CD8-positive, alpha-beta memory T cell (primary cell): ENCODE data around the gene TRAF2. TPM values are rescaled to one million over a fixed set of nuclear protein-coding genes. Genes with fewer than 3 reads are reported as not detected.

Experiments
- CTCF ChIA-PET: fragments of 350-600 bp; sonication (Branson Sonifier 250); formaldehyde crosslinking; loops from one replicate; lab custom pipeline; 2021; ENCODE audit warnings: antibody characterized with exemption; lab: Charles Lee
- POLR2A ChIA-PET: fragments of 350-600 bp; sonication (Branson Sonifier 250); formaldehyde crosslinking; loops from one replicate; lab custom pipeline; 2021; ENCODE audit warnings: antibody characterized with exemption; lab: Charles Lee
- DNase-seq, 5 donors: peaks; one replicate each; pipeline versions ENCODE4 v3.0.0 to v3.0.0-alpha.2; 2020 to 2022; ENCODE audit warnings: mixed read lengths in 1 of 5
- H3K27ac ChIP-seq: one replicate; pipeline ENCODE4 v1.7.0; 2013; ENCODE audit warnings: low read depth, mild to moderate bottlenecking, low read length, moderate library complexity
- H3K27me3 ChIP-seq: 2 replicates; pipeline ENCODE4 v1.7.0; 2013; ENCODE audit warnings: low read length, mild to moderate bottlenecking; ENCODE audit not compliant: insufficient read depth, poor library complexity, severe bottlenecking
- H3K36me3 ChIP-seq: 2 replicates; pipeline ENCODE4 v1.7.0; 2013; ENCODE audit warnings: mild to moderate bottlenecking, low read length, moderate library complexity; ENCODE audit not compliant: insufficient read depth
- H3K4me1 ChIP-seq: 2 replicates; pipeline ENCODE4 v1.7.0; 2013; ENCODE audit warnings: mild to moderate bottlenecking, low read length, moderate library complexity; ENCODE audit not compliant: insufficient read depth
- H3K4me3 ChIP-seq: 2 replicates; pipeline ENCODE4 v1.7.0; 2013; ENCODE audit warnings: mild to moderate bottlenecking, low read length
- H3K9me3 ChIP-seq: 2 replicates; pipeline ENCODE4 v1.7.0; 2013; ENCODE audit warnings: mild to moderate bottlenecking, low read length
- H3K27ac Mint-ChIP-seq, 8 donors: one replicate each; pipeline ENCODE4 v1.8.0; 2020 to 2021; ENCODE audit warnings: mixed read lengths in 8 of 8, mild to moderate bottlenecking in 6 of 8, inconsistent platforms in 3 of 8, moderate library complexity in 3 of 8
- H3K27me3 Mint-ChIP-seq, 2 donors: one replicate each; pipeline ENCODE4 v1.8.0; 2020 to 2021; ENCODE audit warnings: mixed read lengths in 2 of 2, mild to moderate bottlenecking in 1 of 2, moderate library complexity in 1 of 2
- H3K36me3 Mint-ChIP-seq, 3 donors: one replicate each; pipeline ENCODE4 v1.8.0; 2020 to 2021; ENCODE audit warnings: mixed read lengths in 3 of 3, inconsistent platforms in 1 of 3, mild to moderate bottlenecking in 1 of 3
- H3K4me1 Mint-ChIP-seq, 3 donors: one replicate each; pipeline ENCODE4 v1.8.0; 2020 to 2021; ENCODE audit warnings: mixed read lengths in 3 of 3, inconsistent platforms in 1 of 3, mild to moderate bottlenecking in 1 of 3
- H3K4me3 Mint-ChIP-seq, 7 donors: one replicate each; pipeline ENCODE4 v1.8.0; 2020 to 2021; ENCODE audit warnings: mixed read lengths in 7 of 7, mild to moderate bottlenecking in 6 of 7, moderate library complexity in 4 of 7, inconsistent platforms in 2 of 7
- H3K9me3 Mint-ChIP-seq, 5 donors: one replicate each; pipeline ENCODE4 v1.8.0; 2020 to 2022; ENCODE audit warnings: mixed read lengths in 5 of 5, mild to moderate bottlenecking in 3 of 5, moderate library complexity in 2 of 5, inconsistent platforms in 1 of 5
- polyA plus RNA-seq: library from polyadenylated mRNA; unstranded; fragments of 300-500 nt; fragmentation: Illumina TruSeq; gene quantifications from one replicate; pipeline ENCODE4 v1.2.3, GENCODE V29; 2021
- total RNA-seq, 2 experiments: library from RNA; stranded (reverse); gene quantifications; one replicate each; pipeline ENCODE4 v1.2.3, GENCODE V29; 2021

TRAF2 gene
- total and polyA plus RNA-seq, 3 experiments from 2014 or later, result 23.1 to 60.5 (median 53.2) TPM

DNA sequence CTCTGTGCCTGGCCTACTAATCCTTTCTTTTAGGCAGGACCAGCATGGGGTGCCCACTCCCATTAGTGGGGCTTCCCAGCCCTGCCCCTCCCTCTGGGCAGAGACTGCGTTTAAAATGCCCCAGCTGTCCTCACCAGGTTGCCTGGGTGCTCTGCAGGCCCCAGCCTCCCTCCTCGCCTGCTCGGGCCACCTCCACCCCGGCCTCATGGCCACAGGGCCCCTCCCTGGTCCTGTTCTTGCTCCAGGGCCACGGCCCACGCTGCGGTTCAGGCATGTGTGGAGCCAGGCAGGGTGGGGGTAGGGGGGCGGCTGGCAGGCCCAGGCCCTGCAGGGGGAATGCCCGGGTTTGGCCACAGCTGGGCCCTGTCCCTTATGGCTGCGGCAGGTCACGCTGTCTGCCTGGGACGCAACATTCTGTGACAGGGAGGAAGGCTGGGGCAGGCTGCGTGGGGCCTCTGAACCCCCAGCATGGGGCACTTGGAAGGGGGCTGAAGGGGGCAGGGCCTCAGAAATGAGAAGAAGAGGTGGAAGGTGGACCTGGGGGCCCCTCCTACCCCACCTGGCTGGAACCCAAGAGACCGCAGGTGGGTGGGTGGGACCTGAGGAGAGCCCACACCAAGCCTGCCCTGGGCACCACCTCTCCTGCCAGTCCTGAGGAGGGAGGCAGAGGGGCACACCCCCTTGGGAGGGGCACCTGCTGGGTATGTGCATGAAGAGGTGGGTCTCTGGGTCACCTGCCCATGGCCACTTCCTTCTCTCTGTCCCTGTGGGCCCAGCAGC, 65.4 kb downstream of the TRAF2 start, which contains the start of gene LCN12:
Gene LCN12 (plus strand): TSS at position 733 of the 780 bp plus-strand sequence. CDS start 55 bp downstream, outside the sequence.
- Histone ChIP-seq H3K9me3 (no peaks in the 10 kb centered on the region), H3K4me1 (peaks cover 6% of the 10 kb centered on the region), H3K4me3 (no peak within 1 kb of the TSS), H3K27me3 (no peaks in the 10 kb centered on the region), H3K36me3 (no peaks in the 10 kb centered on the region), H3K27ac (no peak within 1 kb of the TSS)
- peaks cover 7 to 43% (median 12%) of the 10 kb centered on the region in 3 donors for H3K4me1 Mint-ChIP-seq
- ChIA-PET CTCF (interaction anchor here (1.2 to 8.7 kb wide), 4 partner anchors 8 to 83 kb away, joined by 3 to 159 read pairs (median 4); partner anchors contain the start of genes FUT7 and PTGDS), POLR2A (interaction anchor here (0.5 to 1.0 kb wide), 2 partner anchors 8 to 15 kb away, joined by 3 to 4 read pairs; no protein-coding TSS in a partner anchor)
- no peaks in the 10 kb centered on the region for H3K27me3 Mint-ChIP-seq
- DNase-seq, result no peak
- peaks cover 0 to 8% (median 0%) of the 10 kb centered on the region in 3 donors for H3K36me3 Mint-ChIP-seq
- H3K4me3 Mint-ChIP-seq, result peak within 1 kb of the TSS in 2 of 7 donors; percentile 11 to 83
- peak within 1 kb of the TSS in 6 of 8 donors; percentile 17 to 82 (median 48) for H3K27ac Mint-ChIP-seq
- H3K9me3 Mint-ChIP-seq, result peaks cover 0 to 4% (median 2%) of the 10 kb centered on the region in 5 donors

DNA sequence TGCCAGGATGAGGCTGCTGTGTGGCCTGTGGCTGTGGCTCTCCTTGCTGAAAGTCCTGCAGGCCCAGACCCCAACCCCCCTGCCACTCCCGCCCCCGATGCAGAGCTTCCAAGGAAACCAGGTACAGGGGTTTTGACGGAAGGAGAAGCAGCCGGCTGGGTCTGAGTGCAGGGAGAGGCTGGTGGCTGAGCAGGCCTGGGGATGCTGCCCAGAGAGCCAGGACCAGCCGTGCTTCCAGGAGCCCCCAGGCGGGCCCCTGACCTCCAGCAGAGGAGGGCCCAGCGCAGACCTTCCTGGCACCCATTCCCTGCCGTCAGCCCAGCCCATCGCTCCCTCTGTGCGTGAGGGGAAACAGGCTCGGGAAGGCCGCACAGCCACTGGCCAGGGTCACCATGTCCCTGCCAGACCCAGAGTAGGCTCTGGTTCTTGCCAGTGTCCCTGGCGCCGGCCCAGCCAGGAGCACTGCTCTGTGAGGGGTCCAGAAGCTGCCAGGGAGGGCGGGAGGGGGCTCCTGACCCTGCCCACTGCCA, 66.1 kb downstream of the TRAF2 start:
- H3K36me3 Mint-ChIP-seq, result peaks cover 0 to 9% (median 0%) of the 10 kb centered on the region in 3 donors
- CTCF ChIA-PET, result interaction anchor here (0.9 kb wide), 1 partner anchor 77 kb away, joined by 3 read pairs; no protein-coding TSS in a partner anchor

DNA sequence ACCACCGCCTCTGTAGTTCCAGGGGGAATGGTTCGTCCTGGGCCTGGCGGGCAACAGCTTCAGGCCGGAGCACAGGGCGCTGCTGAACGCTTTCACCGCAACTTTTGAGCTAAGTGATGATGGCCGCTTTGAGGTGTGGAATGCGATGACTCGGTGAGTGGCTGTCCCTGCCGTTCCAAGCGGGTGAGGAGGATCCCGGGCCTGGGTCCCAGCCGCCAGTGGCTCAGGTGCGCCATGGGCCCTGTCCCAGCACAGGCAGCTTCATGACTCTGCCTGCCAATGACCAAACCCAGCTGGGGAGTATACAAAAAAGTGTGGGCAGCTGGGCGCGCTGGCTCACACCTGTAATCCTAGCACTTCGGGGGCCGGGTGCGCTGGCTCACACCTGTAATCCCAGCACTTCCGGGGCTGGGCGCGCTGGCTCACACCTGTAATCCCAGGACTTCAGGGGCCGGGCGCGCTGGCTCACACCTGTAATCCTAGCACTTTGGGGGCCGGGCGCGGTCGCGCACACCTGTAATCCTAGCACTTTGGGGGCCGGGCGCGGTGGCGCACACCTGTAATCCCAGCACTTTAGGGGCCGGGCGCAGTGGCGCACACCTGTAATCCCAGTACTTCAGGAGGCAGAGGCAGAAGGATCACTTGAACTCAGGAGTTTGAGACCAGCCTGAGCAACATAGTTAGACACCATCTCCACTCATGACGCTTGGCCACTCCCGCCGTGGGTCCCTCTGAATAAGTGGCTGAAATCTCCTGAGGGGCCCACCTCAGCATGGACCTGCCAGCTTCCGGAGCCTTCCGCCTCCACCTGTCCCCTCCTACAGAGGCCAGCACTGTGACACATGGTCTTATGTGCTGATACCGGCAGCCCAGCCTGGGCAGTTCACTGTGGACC, 66.8 kb downstream of the TRAF2 start:
- H3K27me3 Mint-ChIP-seq, result no peaks in the 10 kb centered on the region
- Histone ChIP-seq H3K27me3 (no peaks in the 10 kb centered on the region), H3K36me3 (no peaks in the 10 kb centered on the region), H3K27ac (no peak overlapping the region), H3K9me3 (no peaks in the 10 kb centered on the region), H3K4me1 (peaks cover 6% of the 10 kb centered on the region), H3K4me3 (no peak overlapping the region)
- H3K4me3 Mint-ChIP-seq, result no peak overlapping the region
- no peak for DNase-seq
- ChIA-PET POLR2A (no interaction called here), CTCF (interaction anchor here (0.9 kb wide), 1 partner anchor 76 kb away, joined by 3 read pairs; no protein-coding TSS in a partner anchor)
- peaks cover 9 to 44% (median 12%) of the 10 kb centered on the region in 3 donors for H3K4me1 Mint-ChIP-seq
- no peak overlapping the region for H3K27ac Mint-ChIP-seq
- H3K9me3 Mint-ChIP-seq, result peaks cover 0 to 5% (median 2%) of the 10 kb centered on the region in 5 donors
- peaks cover 0 to 9% (median 0%) of the 10 kb centered on the region in 3 donors for H3K36me3 Mint-ChIP-seq

More for the DNA sequence above, 66.1 kb downstream of the TRAF2 start:
- no peak overlapping the region for H3K4me3 Mint-ChIP-seq
- Histone ChIP-seq H3K27me3 (no peaks in the 10 kb centered on the region), H3K36me3 (no peaks in the 10 kb centered on the region), H3K4me1 (peaks cover 6% of the 10 kb centered on the region), H3K4me3 (no peak overlapping the region), H3K27ac (no peak overlapping the region), H3K9me3 (no peaks in the 10 kb centered on the region)
- no peaks in the 10 kb centered on the region for H3K27me3 Mint-ChIP-seq
- peaks cover 0 to 5% (median 2%) of the 10 kb centered on the region in 5 donors for H3K9me3 Mint-ChIP-seq
- H3K4me1 Mint-ChIP-seq, result peaks cover 9 to 41% (median 11%) of the 10 kb centered on the region in 3 donors
- POLR2A ChIA-PET, result no interaction called here
- H3K27ac Mint-ChIP-seq, result peak overlapping the region in 1 of 8 donors; percentile 43
- DNase-seq, result no peak

- H3K4me1 Mint-ChIP-seq, result peaks cover 9 to 47% (median 13%) of the 10 kb centered on the region in 3 donors
- POLR2A ChIA-PET, result no interaction called here
- H3K9me3 Mint-ChIP-seq, result peaks cover 0 to 5% (median 2%) of the 10 kb centered on the region in 5 donors
- H3K27me3 Mint-ChIP-seq, result no peaks in the 10 kb centered on the region
- H3K36me3 ChIP-seq, result no peaks in the 10 kb centered on the region
- no peaks in the 10 kb centered on the region for H3K27me3 ChIP-seq
- H3K4me1 ChIP-seq, result peaks cover 7% of the 10 kb centered on the region
- H3K36me3 Mint-ChIP-seq, result peaks cover 0 to 9% (median 0%) of the 10 kb centered on the region in 3 donors
- no peaks in the 10 kb centered on the region for H3K9me3 ChIP-seq
- CTCF ChIA-PET, result interaction anchor here (1.8 kb wide), 1 partner anchor 75 kb away, joined by 5 read pairs; the partner anchor contains the start of gene ABCA2
- no peak overlapping the region for H3K4me3 ChIP-seq
- no peak for DNase-seq
- no peak overlapping the region for H3K4me3 Mint-ChIP-seq
- no peak overlapping the region for H3K27ac Mint-ChIP-seq
- H3K27ac ChIP-seq, result no peak overlapping the region
These were observed 67.5 kb downstream of the TRAF2 start for GRCh38 chr9:136953771-136954269.

- no peaks in the 10 kb centered on the region for H3K27me3 Mint-ChIP-seq
- Histone ChIP-seq H3K4me1 (peaks cover 13% of the 10 kb centered on the region), H3K4me3 (no peak overlapping the region), H3K36me3 (no peaks in the 10 kb centered on the region), H3K27me3 (no peaks in the 10 kb centered on the region), H3K9me3 (no peaks in the 10 kb centered on the region), H3K27ac (no peak overlapping the region)
- peaks cover 0 to 5% (median 2%) of the 10 kb centered on the region in 5 donors for H3K9me3 Mint-ChIP-seq
- CTCF ChIA-PET, result interaction anchor here (1.1 to 1.8 kb wide), 2 partner anchors 74 to 112 kb away, joined by 3 to 5 read pairs; partner anchors contain the start of genes ABCA2 and AJM1
- no peak for DNase-seq
- POLR2A ChIA-PET, result no interaction called here
- H3K36me3 Mint-ChIP-seq, result peaks cover 0 to 9% (median 0%) of the 10 kb centered on the region in 3 donors
- no peak overlapping the region for H3K27ac Mint-ChIP-seq
- H3K4me3 Mint-ChIP-seq, result no peak overlapping the region
- H3K4me1 Mint-ChIP-seq, result peaks cover 9 to 53% (median 15%) of the 10 kb centered on the region in 3 donors
These were observed 68.2 kb downstream of the TRAF2 start for GRCh38 chr9:136954270-136955083.

DNA sequence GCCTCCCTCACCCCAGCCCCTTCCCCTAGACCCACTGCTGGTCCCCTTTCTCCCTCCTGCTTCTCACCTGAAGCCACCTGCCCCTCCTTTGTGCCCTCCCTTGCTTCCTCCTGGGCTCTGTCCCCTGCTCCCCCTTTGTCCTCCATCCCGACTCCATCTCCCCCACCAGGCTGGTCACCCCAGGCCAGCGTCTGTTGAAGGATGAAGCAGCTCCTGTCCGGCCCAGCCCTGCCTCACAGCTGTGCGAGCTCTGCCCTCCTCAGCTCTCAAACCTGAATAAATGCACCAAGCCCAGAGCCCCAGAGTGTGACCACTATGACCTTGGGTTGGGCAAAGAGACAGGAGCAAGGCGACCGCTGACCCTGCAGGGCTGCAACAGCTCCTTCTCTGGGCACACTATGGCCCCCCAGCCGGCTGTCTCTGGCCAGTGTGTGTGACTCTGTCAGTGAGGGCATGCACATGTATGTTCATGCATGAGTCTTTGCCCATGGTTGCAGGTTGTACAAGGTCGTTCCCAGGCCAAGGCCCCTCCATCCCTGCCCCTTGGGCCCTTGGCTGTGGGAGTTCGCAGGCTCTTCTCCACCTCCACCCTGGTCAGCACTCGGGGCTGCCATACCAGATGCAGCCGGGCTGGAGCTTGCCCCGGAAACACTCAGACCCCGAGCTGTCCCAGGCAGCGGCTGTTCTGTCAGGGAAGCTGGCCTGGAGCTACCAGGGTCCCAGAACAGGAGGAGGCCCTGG, 69.1 kb downstream of the TRAF2 start:
- peaks cover 14 to 55% (median 17%) of the 10 kb centered on the region in 3 donors for H3K4me1 Mint-ChIP-seq
- H3K36me3 Mint-ChIP-seq, result peaks cover 0 to 12% (median 0%) of the 10 kb centered on the region in 3 donors
- Histone ChIP-seq H3K4me1 (peaks cover 17% of the 10 kb centered on the region), H3K27ac (no peak overlapping the region), H3K9me3 (no peaks in the 10 kb centered on the region), H3K36me3 (no peaks in the 10 kb centered on the region), H3K27me3 (no peaks in the 10 kb centered on the region), H3K4me3 (no peak overlapping the region)
- H3K4me3 Mint-ChIP-seq, result no peak overlapping the region
- H3K27me3 Mint-ChIP-seq, result no peaks in the 10 kb centered on the region
- peaks cover 0 to 5% (median 2%) of the 10 kb centered on the region in 5 donors for H3K9me3 Mint-ChIP-seq
- H3K27ac Mint-ChIP-seq, result peak overlapping the region in 1 of 8 donors; percentile 56
- POLR2A ChIA-PET, result interaction anchor here (0.5 kb wide), 1 partner anchor 112 kb away, joined by 3 read pairs; no protein-coding TSS in a partner anchor
- DNase-seq, result no peak
- CTCF ChIA-PET, result interaction anchor here (1.1 to 1.8 kb wide), 2 partner anchors 73 to 113 kb away, joined by 3 to 5 read pairs; partner anchors contain the start of genes ABCA2 and AJM1
